Astrocyte (in vitro differentiated cells and primary cell): ENCODE data around the gene MS4A4E. TPM values are rescaled to one million over a fixed set of nuclear protein-coding genes. Genes with fewer than 3 reads are reported as not detected.

Source experiments
- DNase-seq: peaks from one replicate; pipeline ENCODE4 v3.0.0-alpha.2; 2010; ENCODE audit warnings: low read depth
- FAIRE-seq: peaks from 2 replicates; lab custom pipeline; 2011; peaks lifted over from hg19 to GRCh38; lab: Jason Lieb, UNC
- H2AFZ ChIP-seq: 2 replicates; pipeline ENCODE4 v1.6.0; 2012; ENCODE audit warnings: low read depth, low read length, inconsistent platforms
- H3K27ac ChIP-seq: 2 replicates; pipeline ENCODE4 v1.5.1; 2011; ENCODE audit warnings: low read depth, low read length, inconsistent platforms
- H3K27me3 ChIP-seq: 2 replicates; pipeline ENCODE4 v1.6.0; 2011; ENCODE audit warnings: low read length, inconsistent platforms; ENCODE audit not compliant: insufficient read depth
- H3K36me3 ChIP-seq: 2 replicates; pipeline ENCODE4 v1.5.1; 2011; ENCODE audit warnings: low read length, inconsistent platforms; ENCODE audit not compliant: insufficient read depth
- H3K4me1 ChIP-seq: 2 replicates; pipeline ENCODE4 v1.5.1; 2011; ENCODE audit warnings: low read length, inconsistent platforms; ENCODE audit not compliant: insufficient read depth
- H3K4me2 ChIP-seq: 2 replicates; pipeline ENCODE4 v1.6.0; 2012; ENCODE audit warnings: low read length, inconsistent platforms
- H3K4me3 ChIP-seq: 2 replicates; pipeline ENCODE4 v1.5.1; 2011; ENCODE audit warnings: low read depth, mild to moderate bottlenecking, low read length, inconsistent platforms; ENCODE audit not compliant: insufficient read depth
- H3K79me2 ChIP-seq: 2 replicates; pipeline ENCODE4 v1.6.0; 2012; ENCODE audit warnings: mild to moderate bottlenecking, low read length, inconsistent platforms; ENCODE audit not compliant: insufficient read depth
- H3K9ac ChIP-seq: 2 replicates; pipeline ENCODE4 v1.6.0; 2012; ENCODE audit warnings: mild to moderate bottlenecking, low read length, inconsistent platforms
- H3K9me3 ChIP-seq: 2 replicates; pipeline ENCODE4 v1.5.1; 2012; ENCODE audit warnings: low read depth, mild to moderate bottlenecking, low read length, inconsistent platforms; ENCODE audit not compliant: insufficient read depth
- H4K20me1 ChIP-seq: 2 replicates; pipeline ENCODE4 v1.6.0; 2012; ENCODE audit warnings: low read length, inconsistent platforms; ENCODE audit not compliant: insufficient read depth
- H3K27ac Mint-ChIP-seq: one replicate; pipeline ENCODE4 v1.8.0; 2021; ENCODE audit warnings: mild to moderate bottlenecking, mixed read lengths; ENCODE audit not compliant: unreplicated experiment
- H3K27me3 Mint-ChIP-seq: one replicate; pipeline ENCODE4 v1.8.0; 2021; ENCODE audit warnings: low read depth, mixed read lengths; ENCODE audit not compliant: unreplicated experiment
- H3K36me3 Mint-ChIP-seq: one replicate; pipeline ENCODE4 v1.8.0; 2021; ENCODE audit warnings: low read depth, mixed read lengths; ENCODE audit not compliant: unreplicated experiment
- H3K4me1 Mint-ChIP-seq: one replicate; pipeline ENCODE4 v1.8.0; 2021; ENCODE audit warnings: low read depth, mixed read lengths; ENCODE audit not compliant: unreplicated experiment
- H3K4me3 Mint-ChIP-seq: one replicate; pipeline ENCODE4 v1.8.0; 2021; ENCODE audit warnings: mild to moderate bottlenecking, moderate library complexity, mixed read lengths; ENCODE audit not compliant: unreplicated experiment
- H3K9me3 Mint-ChIP-seq: one replicate; pipeline ENCODE4 v1.8.0; 2021; ENCODE audit warnings: mild to moderate bottlenecking, mixed read lengths; ENCODE audit not compliant: unreplicated experiment
- CTCF ChIP-seq: IDR thresholded peaks from 2 replicates; pipeline ENCODE4 v1.5.1; 2011; ENCODE audit warnings: low read depth, mild to moderate bottlenecking, inconsistent platforms, low read length, moderate library complexity; ENCODE audit not compliant: insufficient read depth
- EZH2 ChIP-seq: IDR thresholded peaks from 2 replicates; pipeline ENCODE4 v1.6.1; 2012; ENCODE audit warnings: mild to moderate bottlenecking, low read length, inconsistent platforms; ENCODE audit not compliant: insufficient read depth
- total RNA-seq: library from RNA; stranded (reverse); gene quantifications from 2 replicates; pipeline ENCODE4 v1.2.1, GENCODE V29; 2021

Gene MS4A4E
- total RNA-seq, 1 donor from 2014 or later = not detected

- no peaks in the 10 kb centered on the region for H4K20me1 ChIP-seq
- Mint-ChIP-seq H3K27me3 (no peaks in the 10 kb centered on the region), H3K4me1 (no peaks in the 10 kb centered on the region), H3K36me3 (no peaks in the 10 kb centered on the region), H3K9me3 (no peaks in the 10 kb centered on the region), H3K27ac (no peak overlapping the region), H3K4me3 (no peak overlapping the region)
- H3K27me3 ChIP-seq = no peaks in the 10 kb centered on the region
- H2AFZ ChIP-seq = no peak overlapping the region
- H3K4me1 ChIP-seq = no peaks in the 10 kb centered on the region
- no peaks in the 10 kb centered on the region for H3K36me3 ChIP-seq
- no peaks in the 10 kb centered on the region for H3K9me3 ChIP-seq
- H3K9ac ChIP-seq = no peak overlapping the region
- no peak overlapping the region for H3K27ac ChIP-seq
- DNase-seq = no peak
- TF ChIP-seq CTCF (no peak), EZH2 (no peak)
- H3K4me2 ChIP-seq = no peak overlapping the region
- H3K79me2 ChIP-seq = no peaks in the 10 kb centered on the region
- FAIRE-seq = no peak
- no peak overlapping the region for H3K4me3 ChIP-seq
These were observed 21.8 kb downstream of the MS4A4E start for GRCh38 chr11:60221181-60221580.

- FAIRE-seq = no peak
- no peak overlapping the region for H3K4me3 Mint-ChIP-seq
- no peaks in the 10 kb centered on the region for H3K4me1 Mint-ChIP-seq
These were observed 28.6 kb downstream of the MS4A4E start for GRCh38 chr11:60214386-60214785.

GRCh38 chr11:60211206-60211605 lies 31.7 kb downstream of the MS4A4E start:
- Mint-ChIP-seq H3K4me3 (no peak overlapping the region), H3K9me3 (no peaks in the 10 kb centered on the region), H3K36me3 (no peaks in the 10 kb centered on the region), H3K27me3 (no peaks in the 10 kb centered on the region), H3K27ac (no peak overlapping the region), H3K4me1 (peaks cover 8% of the 10 kb centered on the region)
- Histone ChIP-seq H3K36me3 (no peaks in the 10 kb centered on the region), H4K20me1 (no peaks in the 10 kb centered on the region), H3K79me2 (no peaks in the 10 kb centered on the region), H3K9me3 (no peaks in the 10 kb centered on the region), H3K4me2 (no peak overlapping the region), H3K4me3 (no peak overlapping the region), H2AFZ (no peak overlapping the region), H3K9ac (no peak overlapping the region), H3K4me1 (no peaks in the 10 kb centered on the region), H3K27me3 (no peaks in the 10 kb centered on the region), H3K27ac (no peak overlapping the region)
- FAIRE-seq (no peak), DNase-seq (no peak)
- TF ChIP-seq EZH2 (no peak), CTCF (no peak)

More at GRCh38 chr11:60214386-60214785, 28.6 kb downstream of the MS4A4E start:
- Histone ChIP-seq H3K9ac (no peak overlapping the region), H3K27ac (no peak overlapping the region), H3K36me3 (no peaks in the 10 kb centered on the region), H3K4me3 (no peak overlapping the region), H3K9me3 (no peaks in the 10 kb centered on the region), H3K79me2 (no peaks in the 10 kb centered on the region), H4K20me1 (no peaks in the 10 kb centered on the region), H3K4me2 (no peak overlapping the region), H2AFZ (no peak overlapping the region), H3K4me1 (no peaks in the 10 kb centered on the region), H3K27me3 (no peaks in the 10 kb centered on the region)
- TF ChIP-seq EZH2 = no peak
- DNase-seq = no peak
- no peaks in the 10 kb centered on the region for H3K27me3 Mint-ChIP-seq
- no peak overlapping the region for H3K27ac Mint-ChIP-seq
- no peaks in the 10 kb centered on the region for H3K36me3 Mint-ChIP-seq
- no peaks in the 10 kb centered on the region for H3K9me3 Mint-ChIP-seq
